Trophoblast cell (in vitro differentiated cells and primary cell): ENCODE results near the gene METTL17.
"Not testable (repeated sequence)": the region's sequence is repeated elsewhere in the genome, so short reads cannot be mapped to it uniquely, and the experiment has no call there.

Source experiments
- DNase-seq, 2 donors: peaks; one replicate each; pipeline ENCODE4 v3.0.0-alpha.2; 2016
- H2AFZ ChIP-seq: 2 replicates; pipeline ENCODE4 v1.6.1; 2013; ENCODE audit warnings: low read length, moderate library complexity, mild to moderate bottlenecking; ENCODE audit not compliant: insufficient read depth, poor library complexity
- H2AK5ac ChIP-seq: 2 replicates; pipeline ENCODE4 v1.6.1; 2013; ENCODE audit warnings: mild to moderate bottlenecking, low read length
- H2BK120ac ChIP-seq: 2 replicates; pipeline ENCODE4 v1.6.1; 2013; ENCODE audit warnings: low read length, mild to moderate bottlenecking, moderate library complexity; ENCODE audit not compliant: insufficient read depth, poor library complexity
- H2BK12ac ChIP-seq: 2 replicates; pipeline ENCODE4 v1.6.1; 2013; ENCODE audit warnings: mild to moderate bottlenecking, low read length, moderate library complexity
- H2BK5ac ChIP-seq: 2 replicates; pipeline ENCODE4 v1.6.1; 2013; ENCODE audit warnings: low read length, low read depth, moderate library complexity, mild to moderate bottlenecking; ENCODE audit not compliant: poor library complexity
- H3K14ac ChIP-seq: 2 replicates; pipeline ENCODE4 v1.6.1; 2013; ENCODE audit warnings: mild to moderate bottlenecking, low read length
- H3K18ac ChIP-seq: 2 replicates; pipeline ENCODE4 v1.6.1; 2013; ENCODE audit warnings: mild to moderate bottlenecking, low read length
- H3K23ac ChIP-seq: 2 replicates; pipeline ENCODE4 v1.6.1; 2013; ENCODE audit warnings: low read length
- H3K27ac ChIP-seq: 2 replicates; pipeline ENCODE4 v1.5.1; 2013; ENCODE audit warnings: low read depth, mild to moderate bottlenecking, inconsistent platforms, low read length, moderate library complexity
- H3K27me3 ChIP-seq: 2 replicates; pipeline ENCODE4 v1.6.1; 2013; ENCODE audit warnings: inconsistent platforms, mild to moderate bottlenecking, low read length, moderate library complexity; ENCODE audit not compliant: insufficient read depth
- H3K36me3 ChIP-seq, 2 experiments: 1 replicate in 1 of 2; 2 replicates in 1 of 2; pipeline ENCODE4 v1.6.1; 2013; ENCODE audit warnings: low read length in 2 of 2, mild to moderate bottlenecking in 2 of 2, moderate library complexity in 1 of 2; ENCODE audit not compliant: insufficient read depth in 2 of 2, control insufficient read depth in 1 of 2
- H3K4ac ChIP-seq: 2 replicates; pipeline ENCODE4 v1.6.1; 2013; ENCODE audit warnings: low read depth, mild to moderate bottlenecking, low read length, moderate library complexity
- H3K4me1 ChIP-seq, 2 experiments: 1 replicate in 1 of 2; 2 replicates in 1 of 2; pipeline ENCODE4 v1.6.1; 2013; ENCODE audit warnings: low read length in 2 of 2, mild to moderate bottlenecking in 2 of 2, moderate library complexity in 1 of 2; ENCODE audit not compliant: insufficient read depth in 2 of 2, control insufficient read depth in 1 of 2
- H3K4me2 ChIP-seq: 2 replicates; pipeline ENCODE4 v1.6.1; 2013; ENCODE audit warnings: inconsistent platforms, mild to moderate bottlenecking, low read length, moderate library complexity
- H3K4me3 ChIP-seq: 2 replicates; pipeline ENCODE4 v1.5.1; 2013; ENCODE audit warnings: mild to moderate bottlenecking, low read depth, low read length, inconsistent platforms
- H3K79me1 ChIP-seq: one replicate; pipeline ENCODE4 v1.6.1; 2013; ENCODE audit warnings: low read length
- H3K79me2 ChIP-seq: 2 replicates; pipeline ENCODE4 v1.6.1; 2013; ENCODE audit warnings: low read length, mild to moderate bottlenecking; ENCODE audit not compliant: control insufficient read depth, insufficient read depth, poor library complexity
- H3K9ac ChIP-seq: 2 replicates; pipeline ENCODE4 v1.6.1; 2013; ENCODE audit warnings: mild to moderate bottlenecking, low read length
- H3K9me3 ChIP-seq: 2 replicates; pipeline ENCODE4 v1.6.1; 2013; ENCODE audit warnings: low read depth, mild to moderate bottlenecking, control low read depth, inconsistent platforms, low read length; ENCODE audit not compliant: insufficient read depth
- H4K12ac ChIP-seq: 2 replicates; pipeline ENCODE4 v1.6.1; 2013; ENCODE audit warnings: low read depth, mild to moderate bottlenecking, low read length, moderate library complexity
- H4K8ac ChIP-seq: 2 replicates; pipeline ENCODE4 v1.6.1; 2013; ENCODE audit warnings: low read depth, mild to moderate bottlenecking, low read length, moderate library complexity
- H4K91ac ChIP-seq: one replicate; pipeline ENCODE4 v1.6.1; 2013; ENCODE audit warnings: low read depth, mild to moderate bottlenecking, low read length, moderate library complexity
- WGBS: extraction: QIAGEN DNeasy Blood & Tissue Kit; methylation state at CpG from one replicate; pipeline ENCODE4 v1.1.7; 2013; ENCODE audit warnings: missing lambda C conversion rate; ENCODE audit not compliant: insufficient read length, insufficient coverage; ENCODE audit errors: extremely low coverage; 5-methylcytosine and 5-hydroxymethylcytosine counted together

The METTL17 gene

DNA sequence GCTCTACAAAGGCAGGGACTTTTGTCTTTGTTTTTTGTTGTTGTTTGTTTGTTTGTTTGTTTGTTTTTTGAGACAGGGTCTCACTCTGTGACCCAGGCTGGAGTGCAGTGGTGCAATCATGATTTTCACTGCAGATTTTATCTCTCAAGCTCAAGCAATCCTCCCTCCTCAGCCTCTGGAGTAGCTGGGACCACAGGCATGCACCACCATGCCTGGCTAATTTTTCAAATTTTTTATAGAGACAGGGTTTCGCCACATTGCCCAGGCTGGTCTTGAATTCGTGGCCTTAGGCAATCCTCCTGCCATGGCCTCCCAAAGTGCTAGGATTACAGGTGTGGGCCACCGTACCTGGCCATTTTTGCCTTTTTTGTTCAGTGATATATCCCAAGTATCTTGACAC lies 51.2 kb downstream of the METTL17 start:
- WGBS = no CpG with 5 or more reads among the region's 3 CpGs
- not testable (repeated sequence) for H3K79me1 ChIP-seq, H3K23ac ChIP-seq, H3K4ac ChIP-seq, H2BK5ac ChIP-seq, H4K91ac ChIP-seq, H3K36me3 ChIP-seq, H3K9me3 ChIP-seq, H3K14ac ChIP-seq, H3K79me2 ChIP-seq, H2BK12ac ChIP-seq, H3K27ac ChIP-seq, H3K4me2 ChIP-seq, H3K4me3 ChIP-seq, H3K9ac ChIP-seq, H3K18ac ChIP-seq, H4K12ac ChIP-seq, H2BK120ac ChIP-seq, H2AFZ ChIP-seq, H4K8ac ChIP-seq, H3K27me3 ChIP-seq, H2AK5ac ChIP-seq
- peak; percentile 84 to 95 for DNase-seq
- H3K4me1 ChIP-seq = peaks cover 18 to 26% of the 10 kb centered on the region in 2 experiments

DNA sequence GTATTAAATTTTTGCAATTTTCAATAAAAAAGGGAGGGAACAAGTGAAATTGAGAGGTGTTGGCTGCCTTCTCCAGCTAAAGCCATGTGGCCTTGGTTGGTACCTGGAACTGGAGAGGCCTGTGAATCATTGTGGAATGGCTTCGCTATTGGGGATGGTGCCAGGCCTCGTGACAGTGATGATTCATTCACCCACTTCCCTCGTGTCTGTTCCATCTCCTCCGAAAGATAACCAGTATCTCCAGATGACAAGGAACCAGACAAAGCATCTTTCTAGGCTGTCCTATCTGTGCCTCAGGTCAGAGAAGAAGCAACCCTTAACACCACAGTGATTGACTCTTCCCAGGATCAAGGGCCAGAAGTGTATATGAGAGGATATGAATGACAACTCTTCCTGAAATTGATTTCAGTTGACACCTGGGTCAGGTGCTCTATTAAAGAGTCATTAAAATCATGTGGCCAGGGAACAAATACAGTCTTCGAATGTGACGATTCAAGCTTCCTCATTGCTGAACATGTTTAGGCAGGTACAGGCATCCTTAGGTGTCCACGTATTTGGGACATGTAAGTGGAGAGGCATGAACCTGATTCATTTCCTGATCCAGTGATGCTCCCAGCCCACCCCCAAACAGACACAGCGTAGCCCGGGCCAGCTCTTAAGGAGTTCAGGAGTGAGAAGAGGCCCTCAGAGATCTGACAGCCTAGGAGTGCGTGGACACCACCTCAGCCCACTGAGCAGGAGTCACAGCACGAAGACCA lies 52.1 kb downstream of the METTL17 start, which contains the start of gene RNASE7:
RNASE7 (plus strand) TSS at position 687 of the 758 bp plus-strand sequence. CDS start 631 bp downstream, outside the sequence.
- Histone ChIP-seq H3K4me1 (peaks cover 18 to 26% of the 10 kb centered on the region in 2 experiments), H3K4me3 (no peak within 1 kb of the TSS), H3K9ac (no peak within 1 kb of the TSS), H4K91ac (peak within 1 kb of the TSS; percentile 8), H3K9me3 (no peaks in the 10 kb centered on the region), H3K18ac (no peak within 1 kb of the TSS), H4K8ac (no peak within 1 kb of the TSS), H3K4me2 (no peak within 1 kb of the TSS), H2BK12ac (peak within 1 kb of the TSS; percentile 58), H3K27ac (no peak within 1 kb of the TSS), H3K79me1 (peaks cover 4% of the 10 kb centered on the region), H3K79me2 (no peaks in the 10 kb centered on the region), H3K27me3 (no peaks in the 10 kb centered on the region), H3K23ac (no peak within 1 kb of the TSS), H2AK5ac (peak within 1 kb of the TSS; percentile 31), H3K36me3 (no peaks in the 10 kb centered on the region), H2AFZ (no peak within 1 kb of the TSS), H2BK120ac (no peak within 1 kb of the TSS), H2BK5ac (no peak within 1 kb of the TSS), H3K4ac (no peak within 1 kb of the TSS), H4K12ac (no peak within 1 kb of the TSS), H3K14ac (peak within 1 kb of the TSS; percentile 9)
- no CpG with 5 or more reads among the region's 11 CpGs for WGBS
- peak; percentile 7 to 43 for DNase-seq

- H3K4ac ChIP-seq = no peak overlapping the region
- no peak overlapping the region for H4K91ac ChIP-seq
- H2BK120ac ChIP-seq = no peak overlapping the region
- no peaks in the 10 kb centered on the region for H3K9me3 ChIP-seq
- peaks cover 4% of the 10 kb centered on the region for H3K79me1 ChIP-seq
- no peak overlapping the region for H4K8ac ChIP-seq
- H3K27me3 ChIP-seq = no peaks in the 10 kb centered on the region
- no peak overlapping the region for H3K23ac ChIP-seq
- no CpG with 5 or more reads among the region's 8 CpGs for WGBS
- DNase-seq = no peak
- no peak overlapping the region for H3K4me3 ChIP-seq
- no peaks in the 10 kb centered on the region for H3K36me3 ChIP-seq
- no peak overlapping the region for H3K4me2 ChIP-seq
- H3K4me1 ChIP-seq = peaks cover 18 to 26% of the 10 kb centered on the region in 2 experiments
- H3K79me2 ChIP-seq = no peaks in the 10 kb centered on the region
- no peak overlapping the region for H2BK12ac ChIP-seq
- H2AFZ ChIP-seq = no peak overlapping the region
- H3K14ac ChIP-seq = no peak overlapping the region
- H3K9ac ChIP-seq = no peak overlapping the region
- H3K27ac ChIP-seq = no peak overlapping the region
- no peak overlapping the region for H2BK5ac ChIP-seq
- H4K12ac ChIP-seq = no peak overlapping the region
- no peak overlapping the region for H2AK5ac ChIP-seq
- H3K18ac ChIP-seq = no peak overlapping the region
These were observed 53.1 kb downstream of the METTL17 start for GRCh38 chr14:21042918-21043317.

DNA sequence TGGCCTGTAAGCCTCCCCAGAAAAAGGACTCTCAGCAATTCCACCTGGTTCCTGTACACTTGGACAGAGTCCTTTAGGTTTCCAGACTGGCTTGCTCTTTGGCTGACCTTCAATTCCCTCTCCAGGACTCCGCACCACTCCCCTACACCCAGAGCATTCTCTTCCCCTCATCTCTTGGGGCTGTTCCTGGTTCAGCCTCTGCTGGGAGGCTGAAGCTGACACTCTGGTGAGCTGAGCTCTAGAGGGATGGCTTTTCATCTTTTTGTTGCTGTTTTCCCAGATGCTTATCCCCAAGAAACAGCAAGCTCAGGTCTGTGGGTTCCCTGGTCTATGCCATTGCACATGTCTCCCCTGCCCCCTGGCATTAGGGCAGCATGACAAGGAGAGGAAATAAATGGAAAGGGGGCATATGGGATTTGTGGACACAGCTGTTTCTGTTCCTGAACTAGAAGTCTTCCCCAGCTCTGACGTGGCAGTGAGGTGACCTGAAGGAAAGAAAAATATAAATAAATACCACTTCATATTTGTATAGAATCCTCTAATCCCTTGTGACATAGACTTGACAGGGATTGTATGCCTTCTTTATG lies 53.7 kb downstream of the METTL17 start:
- H4K12ac ChIP-seq = no peak overlapping the region
- DNase-seq = no peak
- no peak overlapping the region for H2AFZ ChIP-seq
- no peak overlapping the region for H4K8ac ChIP-seq
- no peaks in the 10 kb centered on the region for H3K79me2 ChIP-seq
- H3K79me1 ChIP-seq = peaks cover 4% of the 10 kb centered on the region
- H3K36me3 ChIP-seq = no peaks in the 10 kb centered on the region
- peaks cover 18 to 26% of the 10 kb centered on the region in 2 experiments for H3K4me1 ChIP-seq
- H3K23ac ChIP-seq = no peak overlapping the region
- no peak overlapping the region for H3K9ac ChIP-seq
- no CpG with 5 or more reads among the region's 2 CpGs for WGBS
- no peak overlapping the region for H3K18ac ChIP-seq
- H3K9me3 ChIP-seq = no peaks in the 10 kb centered on the region
- H3K27ac ChIP-seq = no peak overlapping the region
- H2BK12ac ChIP-seq = no peak overlapping the region
- H2BK5ac ChIP-seq = no peak overlapping the region
- no peaks in the 10 kb centered on the region for H3K27me3 ChIP-seq
- H2BK120ac ChIP-seq = no peak overlapping the region
- H4K91ac ChIP-seq = no peak overlapping the region
- no peak overlapping the region for H3K14ac ChIP-seq
- no peak overlapping the region for H3K4ac ChIP-seq
- H3K4me2 ChIP-seq = no peak overlapping the region
- H3K4me3 ChIP-seq = no peak overlapping the region
- peak overlapping the region; percentile 65 for H2AK5ac ChIP-seq
